Muscle of leg (tissue), 11 donors: ENCODE measurements around the gene NUB1. TPM values are rescaled to one million over a fixed set of nuclear protein-coding genes. Genes with fewer than 3 reads are reported as not detected.
A peak's percentile ranks its signal among the peaks of the same experiment; 100 is the strongest.

ENCODE experiments used
- DNase-seq: peaks from one replicate; pipeline ENCODE4 v3.0.0; 2013
- H3K27ac ChIP-seq: one replicate; pipeline ENCODE4 v1.5.1; 2013; ENCODE audit warnings: mild to moderate bottlenecking, low read length, control low read depth
- H3K27me3 ChIP-seq: one replicate; pipeline ENCODE4 v1.6.1; 2013; ENCODE audit warnings: low read length; ENCODE audit not compliant: control insufficient read depth, insufficient read depth
- H3K36me3 ChIP-seq: one replicate; pipeline ENCODE4 v1.6.1; 2013; ENCODE audit warnings: low read length; ENCODE audit not compliant: control insufficient read depth, insufficient read depth
- H3K4me1 ChIP-seq: one replicate; pipeline ENCODE4 v1.6.1; 2013; ENCODE audit warnings: low read length; ENCODE audit not compliant: control insufficient read depth, insufficient read depth
- H3K4me3 ChIP-seq: one replicate; pipeline ENCODE4 v1.5.1; 2013; ENCODE audit warnings: low read length, control low read depth
- H3K9me3 ChIP-seq: replicated peaks from 2 replicates; pipeline ENCODE4 v1.6.1; 2013; ENCODE audit warnings: low read depth, low read length; ENCODE audit not compliant: control insufficient read depth
- WGBS: methylation state at CpG from one replicate; pipeline ENCODE4 v1.1.5; 2013; ENCODE audit warnings: missing lambda C conversion rate; ENCODE audit not compliant: insufficient coverage; 5-methylcytosine and 5-hydroxymethylcytosine counted together
- polyA plus RNA-seq, 8 donors: library from polyadenylated mRNA; unstranded; fragments of 120-200 nt; gene quantifications; one replicate each; pipeline versions ENCODE4 v1.2.1 to v1.2.3, GENCODE V29; 2013; ENCODE audit warnings: inconsistent platforms in 1 of 8, low replicate concordance in 1 of 8; ENCODE audit not compliant: insufficient read length in 8 of 8, insufficient read depth in 1 of 8
- total RNA-seq: library from RNA; stranded (reverse); fragments of 120-200 nt; gene quantifications from one replicate; pipeline ENCODE4 v1.2.4, GENCODE V29; 2013

NUB1 gene
- total and polyA plus RNA-seq, 9 donors, result 25.6 to 40.6 (median 32.6) TPM

GRCh38 chr7:151352512-151352911, 10.9 kb downstream of the NUB1 start:
- H3K27me3 ChIP-seq, result no peaks in the 10 kb centered on the region
- peaks cover 3% of the 10 kb centered on the region for H3K4me1 ChIP-seq
- no peak overlapping the region for H3K4me3 ChIP-seq
- H3K36me3 ChIP-seq, result peaks cover 66% of the 10 kb centered on the region
- DNase-seq, result no peak
- no peak overlapping the region for H3K27ac ChIP-seq
- no peaks in the 10 kb centered on the region for H3K9me3 ChIP-seq
- no CpG with 5 or more reads among the region's 5 CpGs for WGBS

GRCh38 chr7:151361193-151361959, 19.8 kb downstream of the NUB1 start:
- Histone ChIP-seq H3K27ac (no peak overlapping the region), H3K36me3 (peaks cover 28% of the 10 kb centered on the region), H3K9me3 (no peaks in the 10 kb centered on the region), H3K27me3 (no peaks in the 10 kb centered on the region), H3K4me1 (peaks cover 12% of the 10 kb centered on the region), H3K4me3 (no peak overlapping the region)
- no CpG with 5 or more reads among the region's 3 CpGs for WGBS
- DNase-seq, result no peak

DNA sequence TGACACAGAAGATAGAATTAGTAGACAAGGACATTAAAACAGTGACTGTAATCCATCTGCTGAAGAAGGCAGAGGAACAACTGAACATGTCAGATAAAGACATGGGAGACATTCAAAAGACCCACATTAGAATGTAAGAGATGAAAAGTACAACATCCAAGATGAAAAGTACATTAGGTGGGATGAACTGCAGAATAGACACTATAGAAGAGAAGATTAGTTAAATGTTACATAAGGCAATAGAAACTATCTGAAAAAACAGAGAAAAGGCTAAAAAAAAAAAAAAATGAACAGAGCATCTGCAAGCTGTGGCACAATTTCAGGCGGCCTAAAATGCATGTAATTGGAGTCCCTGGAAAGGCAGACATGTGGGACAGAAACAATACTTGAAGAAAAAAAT, 21.6 kb downstream of the NUB1 start:
- WGBS, result no CpG with 5 or more reads among the region's 1 CpG
- no peaks in the 10 kb centered on the region for H3K9me3 ChIP-seq
- H3K36me3 ChIP-seq, result peaks cover 18% of the 10 kb centered on the region
- H3K4me1 ChIP-seq, result peaks cover 23% of the 10 kb centered on the region
- H3K27ac ChIP-seq, result no peak overlapping the region
- no peak overlapping the region for H3K4me3 ChIP-seq
- no peaks in the 10 kb centered on the region for H3K27me3 ChIP-seq
- no peak for DNase-seq

DNA sequence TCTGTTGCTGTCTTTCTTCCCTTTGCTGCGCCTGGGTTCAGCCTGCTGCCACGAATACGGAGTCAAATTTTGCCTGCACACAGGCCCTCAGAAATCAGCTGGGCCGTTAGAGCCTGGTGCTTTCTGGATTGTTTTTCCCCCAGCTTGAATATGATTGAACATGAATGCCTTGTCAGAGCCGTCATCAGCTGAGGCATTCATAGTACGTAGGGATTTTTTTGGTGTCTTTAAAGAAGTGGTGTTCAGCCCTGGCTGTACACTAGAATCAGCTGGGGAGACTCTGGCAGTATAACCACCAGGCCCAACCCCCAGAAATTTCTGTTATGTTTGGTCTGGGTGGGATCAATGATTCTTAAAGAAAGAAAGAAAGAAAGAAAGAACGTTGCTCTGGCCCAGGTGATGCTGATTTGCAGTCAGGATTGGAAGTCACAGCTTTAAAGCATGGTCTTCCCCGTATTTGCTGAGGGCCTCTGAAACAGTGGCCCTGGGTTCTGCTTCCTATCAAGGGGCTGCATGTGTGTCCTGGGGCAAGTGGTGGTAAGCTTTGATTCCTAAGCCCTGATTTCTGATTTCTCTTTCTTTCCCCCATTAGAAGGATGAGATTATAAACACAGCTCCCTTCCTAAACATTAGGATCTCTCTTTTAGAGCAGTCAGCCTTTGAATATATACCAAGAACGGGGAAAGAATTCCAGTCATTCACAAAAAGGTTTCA, 24.7 kb downstream of the NUB1 start:
- peak; percentile 36 for DNase-seq
- H3K27ac ChIP-seq, result peak overlapping the region; percentile 96
- peaks cover 23% of the 10 kb centered on the region for H3K36me3 ChIP-seq
- no peaks in the 10 kb centered on the region for H3K27me3 ChIP-seq
- WGBS, result 32% methylated on average over 8 of the region's 9 CpGs
- H3K4me3 ChIP-seq, result no peak overlapping the region
- H3K9me3 ChIP-seq, result no peaks in the 10 kb centered on the region
- H3K4me1 ChIP-seq, result peaks cover 24% of the 10 kb centered on the region

- Histone ChIP-seq H3K27ac (peak overlapping the region; percentile 96), H3K36me3 (peaks cover 26% of the 10 kb centered on the region), H3K27me3 (no peaks in the 10 kb centered on the region), H3K4me3 (no peak overlapping the region), H3K9me3 (no peaks in the 10 kb centered on the region), H3K4me1 (peaks cover 24% of the 10 kb centered on the region)
- 8% methylated on average over 4 of the region's 5 CpGs for WGBS
- peak; percentile 96 for DNase-seq
These were observed 25.2 kb downstream of the NUB1 start for GRCh38 chr7:151366880-151367222.

- no peak for DNase-seq
- H3K4me1 ChIP-seq, result peaks cover 24% of the 10 kb centered on the region
- peak overlapping the region; percentile 96 for H3K27ac ChIP-seq
- peaks cover 28% of the 10 kb centered on the region for H3K36me3 ChIP-seq
- no CpG with 5 or more reads among the region's 4 CpGs for WGBS
- H3K9me3 ChIP-seq, result no peaks in the 10 kb centered on the region
- no peak overlapping the region for H3K4me3 ChIP-seq
- no peaks in the 10 kb centered on the region for H3K27me3 ChIP-seq
These were observed 25.7 kb downstream of the NUB1 start for GRCh38 chr7:151367284-151367683.

DNA sequence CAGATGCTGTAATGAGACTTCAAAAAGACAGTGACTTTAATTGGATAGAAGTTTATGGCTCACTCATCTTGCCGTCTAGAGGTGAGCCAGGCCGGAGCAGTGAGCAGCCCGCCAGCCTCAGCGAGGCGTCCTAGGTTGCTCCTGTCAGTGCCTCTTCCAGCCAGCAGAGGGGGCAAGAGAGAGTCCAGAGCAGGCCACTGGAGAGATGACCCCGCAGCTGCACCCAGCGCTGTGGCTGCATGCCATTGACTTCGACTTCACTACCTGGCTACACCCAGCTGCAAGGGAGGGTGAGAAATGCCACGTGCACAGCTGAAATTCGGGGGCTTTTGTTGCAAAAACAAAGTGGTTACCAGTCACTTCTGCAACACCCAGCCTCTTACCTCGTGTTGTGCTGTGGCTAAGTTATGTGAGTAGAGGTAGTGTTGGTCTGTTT, 26.5 kb downstream of the NUB1 start:
- DNase-seq, result peak; percentile 85
- H3K9me3 ChIP-seq, result no peaks in the 10 kb centered on the region
- WGBS, result 11% methylated on average over 6 of the region's 11 CpGs

GRCh38 chr7:151371266-151371665, 29.7 kb downstream of the NUB1 start:
- H3K4me3 ChIP-seq, result no peak overlapping the region
- no CpG with 5 or more reads among the region's 2 CpGs for WGBS
- H3K27me3 ChIP-seq, result no peaks in the 10 kb centered on the region
- DNase-seq, result no peak
- H3K27ac ChIP-seq, result no peak overlapping the region
- peaks cover 14% of the 10 kb centered on the region for H3K4me1 ChIP-seq
- no peaks in the 10 kb centered on the region for H3K9me3 ChIP-seq
- peaks cover 44% of the 10 kb centered on the region for H3K36me3 ChIP-seq

More for the DNA sequence above, 26.5 kb downstream of the NUB1 start:
- H3K4me1 ChIP-seq, result peaks cover 24% of the 10 kb centered on the region
- H3K36me3 ChIP-seq, result peaks cover 22% of the 10 kb centered on the region
- H3K27ac ChIP-seq, result no peak overlapping the region
- no peaks in the 10 kb centered on the region for H3K27me3 ChIP-seq
- no peak overlapping the region for H3K4me3 ChIP-seq

DNA sequence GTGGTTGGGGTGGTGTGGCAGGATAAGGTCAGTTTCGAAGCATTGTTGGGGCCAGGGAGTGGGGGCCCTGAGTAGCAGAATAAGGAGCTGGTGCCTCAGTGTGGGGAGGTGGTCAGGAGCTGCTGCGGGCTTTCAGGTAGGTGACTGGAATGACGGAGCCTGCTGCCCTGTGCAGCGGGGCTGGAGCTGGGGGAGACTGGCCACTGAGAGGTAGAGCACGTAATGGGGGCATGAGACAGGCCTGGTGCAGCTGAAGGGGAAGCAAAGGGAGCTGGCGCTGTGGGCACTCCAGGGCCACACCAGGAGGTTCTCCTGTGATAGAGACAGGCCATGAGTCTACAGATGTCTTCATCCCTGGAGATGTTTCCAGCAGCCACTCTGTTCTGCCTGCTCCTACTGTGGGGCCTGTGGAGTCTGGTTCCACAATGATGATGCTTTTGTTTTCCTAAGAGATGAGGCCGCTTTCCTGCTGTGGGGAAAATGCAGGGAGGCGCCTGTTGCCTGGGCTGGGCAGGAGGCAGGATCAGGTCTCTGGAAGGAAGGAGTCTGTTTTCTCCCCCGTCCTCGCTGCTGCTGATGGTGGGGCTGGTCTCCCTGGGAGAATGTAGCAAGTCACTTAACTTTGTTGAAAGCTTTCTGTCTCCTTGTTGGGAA, 31.1 kb downstream of the NUB1 start:
- Histone ChIP-seq H3K27me3 (no peaks in the 10 kb centered on the region), H3K4me3 (no peak overlapping the region), H3K36me3 (peaks cover 55% of the 10 kb centered on the region), H3K27ac (no peak overlapping the region), H3K4me1 (peaks cover 3% of the 10 kb centered on the region), H3K9me3 (no peaks in the 10 kb centered on the region)
- WGBS, result 78% methylated on average over 10 of the region's 10 CpGs
- DNase-seq, result no peak

DNA sequence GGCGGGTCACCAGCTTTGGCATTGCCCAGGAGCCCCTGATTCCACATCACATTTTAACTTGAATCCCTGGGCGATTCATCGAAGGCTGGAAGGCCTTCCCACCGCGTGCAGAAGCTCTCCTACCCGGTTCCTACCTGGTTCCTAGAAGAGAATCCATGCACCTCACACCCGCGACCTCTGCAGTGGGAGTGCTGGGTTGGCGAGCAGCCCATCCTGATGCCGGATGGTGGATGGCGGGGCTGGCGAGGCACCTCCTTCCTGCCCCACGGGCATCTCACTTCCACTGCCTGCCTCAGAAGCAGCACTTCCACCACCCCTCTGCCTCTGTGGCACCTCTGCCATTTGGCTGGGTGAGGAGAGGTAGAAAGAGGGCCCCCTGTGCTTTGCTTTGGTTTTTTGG, 32.0 kb downstream of the NUB1 start:
- Histone ChIP-seq H3K27me3 (no peaks in the 10 kb centered on the region), H3K9me3 (no peaks in the 10 kb centered on the region), H3K36me3 (peaks cover 58% of the 10 kb centered on the region), H3K4me1 (peaks cover under 1% of the 10 kb centered on the region), H3K27ac (no peak overlapping the region), H3K4me3 (no peak overlapping the region)
- 83% methylated on average over 1 of the region's 13 CpGs for WGBS
- no peak for DNase-seq
